Measurements from ENCODE around the gene TEKT5.
"Not testable (repeated sequence)": the region's sequence is repeated elsewhere in the genome, so short reads cannot be mapped to it uniquely, and the experiment has no call there.

Gene TEKT5

GRCh38 chr16:10684511-10685151 lies 10.1 kb downstream of the TEKT5 start:
- FAIRE-seq (no peak), DNase-seq (ENCODE audit: insufficient read length, low spot score) (no peak)
- TF ChIP-seq CTCF (IDR thresholded peaks at IDR 0.05; ENCODE audit: insufficient read depth, missing control alignments), result no peak

- no peak for DNase-seq (ENCODE audit: insufficient read length, low spot score)
- no peak for TF ChIP-seq CTCF (IDR thresholded peaks at IDR 0.05; ENCODE audit: insufficient read depth, missing control alignments)
Measured at GRCh38 chr16:10683170-10683569, 11.6 kb downstream of the TEKT5 start.

GRCh38 chr16:10682604-10683003 lies 12.1 kb downstream of the TEKT5 start:
- no peak for FAIRE-seq
- no peak for TF ChIP-seq CTCF (IDR thresholded peaks at IDR 0.05; ENCODE audit: insufficient read depth, missing control alignments)
- DNase-seq (ENCODE audit: insufficient read length, low spot score), result no peak

More at GRCh38 chr16:10683170-10683569, 11.6 kb downstream of the TEKT5 start:
- no peak for FAIRE-seq

GRCh38 chr16:10681310-10682308 lies 13.1 kb downstream of the TEKT5 start:
- DNase-seq (ENCODE audit: insufficient read length, low spot score) (no peak), FAIRE-seq (no peak)
- no peak for TF ChIP-seq CTCF (IDR thresholded peaks at IDR 0.05; ENCODE audit: insufficient read depth, missing control alignments)

- FAIRE-seq, result no peak
- no peak for DNase-seq (ENCODE audit: insufficient read length, low spot score)
- TF ChIP-seq CTCF (IDR thresholded peaks at IDR 0.05; ENCODE audit: insufficient read depth, missing control alignments), result no peak
Measured at GRCh38 chr16:10679921-10680320, 14.8 kb downstream of the TEKT5 start.

GRCh38 chr16:10679441-10679840 lies 15.3 kb downstream of the TEKT5 start:
- DNase-seq (ENCODE audit: insufficient read length, low spot score); FAIRE-seq: not testable (repeated sequence)

GRCh38 chr16:10678655-10679054 lies 16.1 kb downstream of the TEKT5 start:
- peak; percentile 61 for DNase-seq (ENCODE audit: insufficient read length, low spot score)
- no peak for FAIRE-seq
- TF ChIP-seq CTCF (IDR thresholded peaks at IDR 0.05; ENCODE audit: insufficient read depth, missing control alignments), result no peak

All from D721Med (cell line).